HG03575 (cell line): ENCODE data around the gene MYO9B.

Source experiments
- ATAC-seq: cut with Tn5 transposase; IDR thresholded peaks from one replicate; pipeline ENCODE4 v1.9.1; 2021; ENCODE audit not compliant: unreplicated experiment, insufficient number of reproducible peaks, low FRiP score; ENCODE audit errors: extremely low read depth

MYO9B gene

GRCh38 chr19:17220207-17220758, 144.7 kb downstream of the MYO9B start:
- no peak for ATAC-seq

GRCh38 chr19:17225053-17225452, 149.5 kb downstream of the MYO9B start:
- no peak for ATAC-seq

- no peak for ATAC-seq
Observed at GRCh38 chr19:17226002-17226933, 150.7 kb downstream of the MYO9B start, which contains the start of gene OCEL1. OCEL1 (plus strand) TSS chr19:17226226; CDS start chr19:17226248, 22 bp downstream.

GRCh38 chr19:17227798-17228367, 152.3 kb downstream of the MYO9B start:
- ATAC-seq, result no peak

GRCh38 chr19:17229890-17230289, 154.3 kb downstream of the MYO9B start:
- no peak for ATAC-seq

GRCh38 chr19:17232258-17232657, 156.7 kb downstream of the MYO9B start:
- no peak for ATAC-seq

- ATAC-seq, result no peak
Observed at GRCh38 chr19:17234911-17235299, 159.3 kb downstream of the MYO9B start.

GRCh38 chr19:17235300-17235970, 159.9 kb downstream of the MYO9B start:
- no peak for ATAC-seq

GRCh38 chr19:17235971-17236777, 160.6 kb downstream of the MYO9B start:
- no peak for ATAC-seq

GRCh38 chr19:17236811-17237543, 161.4 kb downstream of the MYO9B start:
- ATAC-seq, result no peak

GRCh38 chr19:17237747-17238706, 162.4 kb downstream of the MYO9B start:
- ATAC-seq, result no peak

- ATAC-seq, result no peak
Observed at GRCh38 chr19:17240062-17240752, 164.6 kb downstream of the MYO9B start.

- ATAC-seq, result no peak
Observed at GRCh38 chr19:17240826-17241399, 165.3 kb downstream of the MYO9B start.

GRCh38 chr19:17242431-17243208, 167.0 kb downstream of the MYO9B start:
- ATAC-seq, result no peak

- no peak for ATAC-seq
Observed at GRCh38 chr19:17243211-17243829, 167.7 kb downstream of the MYO9B start.
